Measurements from ENCODE around the gene TRPM4.
"Not testable (repeated sequence)": the region's sequence is repeated elsewhere in the genome, so short reads cannot be mapped to it uniquely, and the experiment has no call there.

Gene TRPM4

DNA sequence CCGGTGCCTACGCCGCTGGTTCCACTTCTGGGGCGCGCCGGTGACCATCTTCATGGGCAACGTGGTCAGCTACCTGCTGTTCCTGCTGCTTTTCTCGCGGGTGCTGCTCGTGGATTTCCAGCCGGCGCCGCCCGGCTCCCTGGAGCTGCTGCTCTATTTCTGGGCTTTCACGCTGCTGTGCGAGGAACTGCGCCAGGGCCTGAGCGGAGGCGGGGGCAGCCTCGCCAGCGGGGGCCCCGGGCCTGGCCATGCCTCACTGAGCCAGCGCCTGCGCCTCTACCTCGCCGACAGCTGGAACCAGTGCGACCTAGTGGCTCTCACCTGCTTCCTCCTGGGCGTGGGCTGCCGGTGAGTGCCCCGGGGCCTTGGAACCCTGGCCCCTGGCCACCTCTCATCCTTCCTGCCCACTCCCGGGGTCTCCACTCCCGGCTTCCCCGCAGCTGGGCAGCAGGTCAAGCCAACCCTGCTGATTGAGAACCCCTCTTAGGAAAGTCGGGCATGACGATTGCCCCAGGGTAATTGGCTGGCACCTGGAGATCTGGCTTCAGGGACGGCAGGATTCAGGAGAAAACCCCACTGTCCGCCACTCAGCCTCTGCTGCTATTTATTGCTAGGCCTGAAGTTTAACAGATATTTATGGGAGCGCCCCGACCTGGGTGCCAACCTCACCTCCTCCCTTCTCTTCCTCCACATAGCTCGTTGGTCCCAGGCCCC is 39.1 kb downstream of the TRPM4 start:
- no peak for DNase-seq

DNA sequence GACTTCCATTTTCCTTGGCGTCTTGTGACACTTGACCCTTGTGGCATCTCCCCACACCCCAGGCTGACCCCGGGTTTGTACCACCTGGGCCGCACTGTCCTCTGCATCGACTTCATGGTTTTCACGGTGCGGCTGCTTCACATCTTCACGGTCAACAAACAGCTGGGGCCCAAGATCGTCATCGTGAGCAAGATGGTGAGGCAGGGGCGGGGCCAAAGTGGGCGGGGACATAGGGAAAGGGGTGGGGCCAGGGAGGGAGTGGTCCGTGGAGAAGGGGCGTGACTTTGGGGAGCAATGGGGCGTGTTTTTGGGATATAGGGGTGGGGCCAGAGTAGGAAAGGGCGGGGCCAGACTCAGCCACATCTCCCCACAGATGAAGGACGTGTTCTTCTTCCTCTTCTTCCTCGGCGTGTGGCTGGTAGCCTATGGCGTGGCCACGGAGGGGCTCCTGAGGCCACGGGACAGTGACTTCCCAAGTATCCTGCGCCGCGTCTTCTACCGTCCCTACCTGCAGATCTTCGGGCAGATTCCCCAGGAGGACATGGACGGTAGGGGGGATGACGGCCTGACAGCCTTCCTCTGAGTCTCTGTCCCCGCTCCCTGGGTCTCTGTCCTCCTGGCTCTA is 42.8 kb downstream of the TRPM4 start:
- DNase-seq: peak; percentile 21

DNA sequence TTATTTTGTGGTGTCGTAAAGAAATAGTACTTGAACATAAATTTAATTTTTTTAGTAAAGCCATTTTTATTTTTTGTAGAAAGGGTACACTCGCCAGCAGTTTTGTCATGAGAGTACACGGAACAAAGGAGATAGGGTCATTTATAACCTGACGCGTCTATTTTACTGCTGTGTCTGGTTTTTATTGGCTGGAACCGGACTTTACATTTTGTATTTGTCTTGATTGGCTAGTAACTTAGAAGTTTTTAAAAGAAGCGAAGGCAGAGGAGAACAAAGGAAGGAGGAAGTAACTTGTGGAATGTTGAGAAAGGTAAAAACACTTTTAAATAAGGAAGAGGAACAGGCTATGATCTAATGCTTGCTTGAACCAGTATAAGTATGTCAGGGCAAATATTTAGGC is 43.5 kb downstream of the TRPM4 start:
- no peak for DNase-seq

DNA sequence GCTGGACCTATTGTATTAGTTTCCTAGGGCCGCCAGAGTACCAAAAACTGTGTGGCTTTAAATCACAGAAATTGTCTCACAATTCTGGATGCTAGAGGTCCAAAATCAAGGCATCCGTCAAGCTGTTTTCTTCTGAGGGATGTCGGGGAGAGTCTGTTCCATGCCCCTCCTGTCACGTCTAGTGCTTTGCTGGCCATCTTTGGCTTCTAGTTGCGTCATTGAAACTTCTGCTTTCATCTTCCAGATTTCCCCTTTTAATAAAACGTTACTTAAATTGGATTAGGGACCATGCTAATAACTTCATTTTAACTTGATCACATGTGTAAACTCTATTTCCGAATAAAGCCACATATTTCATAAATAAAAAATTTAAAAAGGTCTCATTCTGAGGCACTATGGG is 47.5 kb downstream of the TRPM4 start:
- peak; percentile 78 for DNase-seq

DNA sequence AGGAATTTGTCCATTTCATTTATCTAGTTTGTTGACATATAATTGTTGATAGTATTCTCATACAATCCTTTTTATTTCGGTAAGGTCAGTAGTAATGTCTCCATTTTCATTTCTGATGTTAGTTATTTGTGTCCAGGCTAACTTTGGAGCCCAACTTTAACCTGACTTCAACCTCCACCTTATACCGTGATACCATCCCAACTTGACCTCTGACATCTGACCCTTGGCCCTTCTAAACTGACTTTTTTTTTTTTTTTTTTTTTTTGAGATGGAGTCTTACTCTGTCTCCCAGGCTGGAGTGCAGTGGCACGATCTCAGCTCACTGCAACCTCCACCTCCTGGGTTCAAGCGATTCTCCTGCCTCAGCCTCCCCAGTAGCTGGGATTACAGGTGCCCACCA is 51.9 kb downstream of the TRPM4 start:
- not testable (repeated sequence) for DNase-seq

DNA sequence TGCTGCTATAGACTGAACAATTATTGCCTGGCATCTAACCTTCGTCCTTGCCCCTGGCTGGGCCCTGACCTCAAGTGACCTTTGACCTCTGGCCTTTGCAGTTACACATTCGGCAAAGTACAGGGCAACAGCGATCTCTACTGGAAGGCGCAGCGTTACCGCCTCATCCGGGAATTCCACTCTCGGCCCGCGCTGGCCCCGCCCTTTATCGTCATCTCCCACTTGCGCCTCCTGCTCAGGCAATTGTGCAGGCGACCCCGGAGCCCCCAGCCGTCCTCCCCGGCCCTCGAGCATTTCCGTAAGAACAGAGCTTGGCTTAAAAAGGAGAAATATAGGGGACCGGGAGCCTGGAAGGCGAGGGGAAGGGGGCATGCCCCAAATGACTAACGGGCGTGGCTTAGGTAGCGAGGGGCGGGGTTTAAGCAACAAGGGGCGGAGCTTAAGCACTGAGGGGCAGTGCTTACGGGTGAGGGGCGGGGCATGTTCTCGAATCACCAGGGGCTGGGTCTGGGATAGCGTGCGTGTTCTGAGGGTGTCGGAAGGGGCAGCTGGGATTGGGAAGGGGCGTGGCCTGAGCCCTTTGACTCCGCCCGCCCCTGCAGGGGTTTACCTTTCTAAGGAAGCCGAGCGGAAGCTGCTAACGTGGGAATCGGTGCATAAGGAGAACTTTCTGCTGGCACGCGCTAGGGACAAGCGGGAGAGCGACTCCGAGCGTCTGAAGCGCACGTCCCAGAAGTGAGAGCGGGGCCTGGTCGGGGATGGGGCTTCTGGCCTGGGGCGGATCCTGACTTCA is 52.7 kb downstream of the TRPM4 start:
- DNase-seq: peak; percentile 64

DNA sequence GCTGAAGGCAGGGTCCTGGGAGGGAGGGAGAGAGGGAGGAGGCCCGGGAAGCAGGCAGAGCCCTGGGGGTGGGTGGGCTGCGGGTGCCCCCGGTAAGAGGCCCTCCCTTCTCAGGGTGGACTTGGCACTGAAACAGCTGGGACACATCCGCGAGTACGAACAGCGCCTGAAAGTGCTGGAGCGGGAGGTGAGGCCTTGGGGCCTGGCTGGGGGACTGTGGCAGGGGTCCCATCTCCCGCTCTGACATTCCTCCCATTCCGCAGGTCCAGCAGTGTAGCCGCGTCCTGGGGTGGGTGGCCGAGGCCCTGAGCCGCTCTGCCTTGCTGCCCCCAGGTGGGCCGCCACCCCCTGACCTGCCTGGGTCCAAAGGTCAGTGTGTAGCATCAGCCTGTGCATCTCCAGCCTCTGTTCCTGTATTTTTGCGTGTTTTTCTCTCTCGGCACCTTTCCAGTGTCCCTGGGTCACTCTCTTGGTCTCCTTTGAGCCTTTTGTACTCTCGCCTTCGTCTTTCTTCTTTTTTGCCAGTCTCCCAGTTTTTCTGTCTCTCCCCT is 53.4 kb downstream of the TRPM4 start:
- no peak for DNase-seq

DNA sequence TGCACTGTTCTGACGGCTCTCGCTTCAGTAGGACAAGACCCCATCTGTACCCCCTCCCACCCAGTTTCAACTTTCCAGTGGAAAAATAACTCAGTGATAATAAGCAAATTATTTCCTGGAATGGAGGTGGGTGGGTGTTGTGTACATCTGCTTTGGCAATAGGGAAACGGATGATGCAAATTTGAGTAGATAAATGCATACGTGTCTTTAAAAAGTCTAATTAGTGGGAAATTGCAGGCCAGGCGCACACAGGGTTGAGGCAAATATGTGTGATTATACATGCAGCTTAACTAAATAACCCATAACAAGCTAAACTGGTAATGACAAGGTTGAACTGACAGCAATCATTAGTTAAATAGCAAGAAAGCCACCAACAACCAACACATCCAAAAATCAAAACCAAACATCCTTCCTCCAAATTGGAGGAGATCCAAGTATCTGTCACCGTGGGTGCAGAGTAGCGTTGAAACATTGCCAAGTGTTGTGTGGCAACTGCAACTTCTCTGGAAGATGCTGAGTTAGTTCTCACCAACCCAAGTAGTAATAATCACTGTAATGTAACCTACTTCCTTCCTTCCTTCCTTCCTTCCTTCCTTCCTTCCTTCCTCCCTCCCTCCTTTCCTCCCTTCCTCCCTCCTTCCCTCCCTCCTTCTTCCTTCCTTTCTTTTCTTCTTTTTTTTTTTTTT is 54.6 kb downstream of the TRPM4 start:
- peak; percentile 54 for DNase-seq

DNA sequence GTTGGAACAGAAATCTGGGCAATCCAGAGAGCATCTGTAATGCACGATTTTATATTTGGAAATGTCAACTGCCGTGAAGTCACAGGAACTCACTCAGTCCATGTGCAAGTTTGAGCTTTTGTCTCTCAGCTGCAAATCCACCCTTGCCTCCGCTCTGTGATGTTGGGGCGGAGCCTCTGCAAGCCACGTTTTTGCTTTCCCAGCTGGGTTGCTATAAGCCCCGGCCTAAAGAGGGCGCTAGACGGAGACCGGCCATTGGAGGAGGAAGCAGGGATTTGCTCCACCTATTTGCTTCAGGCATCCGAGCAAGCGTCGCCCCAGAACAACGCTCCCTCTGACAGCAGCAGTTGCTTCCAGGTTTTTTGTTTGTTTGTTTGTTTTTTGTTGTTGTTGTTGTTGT is 56.2 kb downstream of the TRPM4 start:
- no peak for DNase-seq

DNA sequence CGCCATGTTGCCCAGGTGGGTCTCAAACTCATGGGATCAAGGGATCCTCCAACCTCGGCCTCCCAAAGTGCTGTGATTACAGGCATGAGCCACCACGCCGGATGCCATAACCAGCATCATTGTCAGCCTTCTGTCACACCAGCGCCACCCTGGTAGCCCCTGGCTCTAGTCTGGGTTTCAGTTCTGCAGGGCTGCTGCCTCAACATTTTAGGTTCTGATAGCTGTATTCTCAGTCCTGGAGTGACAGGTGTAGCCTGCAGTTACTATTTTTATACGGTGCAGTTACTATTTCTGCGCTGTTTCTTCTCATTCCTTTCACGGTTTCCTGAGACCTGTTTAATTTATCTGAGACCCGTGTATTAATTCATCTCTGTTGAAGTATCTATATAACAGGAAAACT is 57.1 kb downstream of the TRPM4 start:
- no peak for DNase-seq

DNA sequence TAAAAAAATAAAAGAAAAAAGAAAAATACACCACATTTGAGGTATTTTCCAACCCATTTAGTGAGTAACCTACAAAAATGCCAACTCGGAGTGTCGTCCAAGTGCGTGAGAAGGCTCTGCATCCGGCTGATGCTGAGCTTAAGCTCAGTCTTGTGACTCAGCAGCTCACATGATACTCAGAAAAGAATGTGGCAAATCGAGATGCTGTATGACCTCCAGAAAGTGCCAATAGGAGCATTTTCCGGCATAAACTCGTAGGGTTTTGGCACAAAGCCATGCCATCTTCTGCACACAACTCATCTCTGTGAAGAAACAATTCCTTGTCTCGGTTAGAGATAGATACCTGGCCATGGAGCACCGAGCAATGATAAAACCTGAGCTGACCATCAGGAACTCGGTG is 58.5 kb downstream of the TRPM4 start:
- no peak for DNase-seq

DNA sequence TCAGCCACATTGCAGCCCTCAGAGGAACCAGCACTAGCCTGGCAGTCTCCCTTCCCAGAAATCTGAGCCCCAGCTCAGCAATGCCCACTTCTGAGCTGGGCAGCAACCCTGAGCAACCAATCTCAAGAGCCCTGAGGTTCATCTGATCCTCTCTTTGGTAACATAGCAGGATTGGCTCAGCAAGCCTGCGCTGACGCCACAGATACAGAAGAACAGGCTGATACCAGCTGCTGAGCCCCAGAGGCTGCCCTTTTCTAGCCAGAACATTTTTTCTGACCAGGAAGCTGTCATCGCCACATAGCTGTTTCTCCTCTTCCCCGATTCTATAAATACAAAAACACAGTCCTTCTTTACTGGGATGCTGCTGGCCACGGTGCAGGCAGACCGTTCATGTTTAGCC is 59.8 kb downstream of the TRPM4 start:
- no peak for DNase-seq

DNA sequence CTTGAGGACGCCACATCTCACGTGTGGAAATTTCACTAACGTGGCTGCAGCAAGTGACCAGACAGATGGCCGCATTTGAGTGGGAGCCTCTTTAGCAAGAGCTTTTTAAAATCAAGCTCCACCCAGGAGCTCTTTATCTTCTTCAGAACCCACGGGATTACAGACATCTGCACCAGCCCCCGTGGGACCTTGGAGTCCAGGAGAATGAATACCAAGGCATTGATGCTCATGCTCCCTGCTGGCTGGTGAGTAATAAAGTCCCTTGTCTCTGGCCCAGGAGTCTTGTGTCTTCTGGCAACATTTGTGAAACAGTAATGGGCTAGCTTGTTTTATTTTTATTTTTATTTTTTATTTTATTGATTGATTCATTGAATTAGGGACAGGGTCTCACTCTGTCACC is 64.4 kb downstream of the TRPM4 start:
- no peak for DNase-seq

DNA sequence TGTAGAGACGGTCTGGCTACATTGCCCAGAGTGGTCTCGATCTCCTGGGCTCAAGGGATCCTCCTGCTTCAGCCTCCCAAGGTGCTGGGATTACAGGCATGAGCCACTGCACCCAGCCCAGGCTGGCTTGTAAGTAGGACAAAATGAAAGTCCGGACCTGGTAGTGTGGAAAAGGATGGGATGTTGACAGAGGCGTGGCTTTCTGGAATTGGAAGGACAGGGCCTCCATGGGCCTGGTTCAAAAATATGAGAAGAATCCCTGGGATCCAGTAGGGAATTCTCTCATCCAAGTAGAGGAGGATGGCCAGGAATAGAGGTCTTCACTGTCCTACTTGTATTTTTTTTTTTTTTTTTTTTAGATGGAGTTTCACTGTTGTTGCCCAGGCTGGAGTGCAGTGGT is 64.9 kb downstream of the TRPM4 start:
- DNase-seq: no peak

DNA sequence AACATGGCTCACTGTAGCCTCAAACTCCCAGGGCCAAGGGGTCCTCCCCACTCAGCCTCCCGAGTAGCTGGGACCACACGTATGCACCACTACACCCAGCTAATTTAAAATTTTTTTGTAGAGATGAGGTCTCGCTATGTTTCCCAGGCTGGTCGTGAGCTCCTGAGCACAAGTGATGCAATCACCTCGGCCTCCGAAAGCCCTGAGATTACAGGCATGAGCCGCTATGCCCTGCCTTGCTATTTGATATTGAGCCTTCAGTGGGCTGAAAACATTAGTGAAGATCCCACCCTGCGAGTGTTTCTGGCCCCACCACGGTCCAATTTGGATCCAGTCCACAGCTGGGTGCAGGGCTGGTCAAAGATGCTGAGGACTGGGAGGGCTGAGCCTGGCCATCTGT is 65.9 kb downstream of the TRPM4 start:
- no peak for DNase-seq

DNA sequence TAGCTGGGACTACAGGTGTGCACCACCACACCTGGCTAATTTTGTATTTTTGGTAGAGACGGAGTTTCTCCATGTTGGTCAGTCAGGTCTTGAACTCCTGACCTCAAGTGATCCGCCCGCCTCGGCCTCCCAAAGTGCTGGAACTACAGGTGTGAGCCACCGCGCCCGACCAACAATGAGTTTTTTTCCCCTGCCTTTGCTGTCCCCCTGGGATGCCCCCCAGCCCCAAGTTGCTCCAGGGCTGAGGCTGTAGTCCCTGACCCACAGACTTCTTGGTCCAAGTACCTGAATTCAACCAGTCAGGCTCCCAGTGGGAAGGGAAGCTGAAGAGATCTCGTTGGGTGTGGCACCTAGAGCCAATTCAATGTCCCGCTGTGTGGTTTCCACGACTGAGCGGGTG is 66.8 kb downstream of the TRPM4 start:
- DNase-seq: not testable (repeated sequence)

DNA sequence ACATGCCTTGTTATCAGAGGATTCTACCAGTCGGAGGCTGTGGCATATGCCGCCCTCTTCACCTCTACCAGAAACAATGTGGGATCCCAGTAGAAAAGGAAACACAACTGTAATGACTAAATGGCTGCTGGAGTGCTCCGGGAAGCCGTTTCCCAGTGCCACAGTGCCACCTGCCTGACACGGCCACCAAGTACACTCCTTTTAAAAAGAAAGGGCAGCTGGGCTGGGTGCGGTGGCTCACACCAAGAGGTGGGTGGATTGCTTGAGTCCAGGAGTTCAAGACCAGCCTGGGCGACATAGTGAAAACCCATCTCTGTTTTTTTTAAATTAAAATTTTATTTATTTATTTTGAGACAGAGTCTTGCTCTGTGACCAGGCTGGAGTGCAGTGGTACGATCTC is 67.3 kb downstream of the TRPM4 start:
- DNase-seq: peak; percentile 72

DNA sequence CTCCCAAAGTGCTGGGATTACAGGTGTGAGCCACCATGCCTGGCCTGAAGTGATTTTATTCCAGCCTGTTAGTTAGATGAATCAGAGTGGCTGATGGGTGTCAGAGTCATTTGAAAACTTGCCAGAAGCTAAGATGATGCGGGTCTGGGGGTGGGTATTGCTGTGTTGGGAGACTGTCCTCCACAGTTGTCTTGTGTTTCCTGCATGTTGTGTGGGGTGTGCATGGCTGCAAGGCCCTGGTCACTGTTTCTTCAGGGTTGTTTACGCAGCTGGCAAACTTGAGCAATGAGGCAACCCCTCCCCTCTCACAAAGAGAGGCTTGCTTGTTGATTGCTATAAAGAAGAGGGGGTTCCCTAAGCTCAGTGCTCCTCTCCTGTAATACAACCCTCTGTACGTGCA is 71.8 kb downstream of the TRPM4 start:
- DNase-seq: no peak

DNA sequence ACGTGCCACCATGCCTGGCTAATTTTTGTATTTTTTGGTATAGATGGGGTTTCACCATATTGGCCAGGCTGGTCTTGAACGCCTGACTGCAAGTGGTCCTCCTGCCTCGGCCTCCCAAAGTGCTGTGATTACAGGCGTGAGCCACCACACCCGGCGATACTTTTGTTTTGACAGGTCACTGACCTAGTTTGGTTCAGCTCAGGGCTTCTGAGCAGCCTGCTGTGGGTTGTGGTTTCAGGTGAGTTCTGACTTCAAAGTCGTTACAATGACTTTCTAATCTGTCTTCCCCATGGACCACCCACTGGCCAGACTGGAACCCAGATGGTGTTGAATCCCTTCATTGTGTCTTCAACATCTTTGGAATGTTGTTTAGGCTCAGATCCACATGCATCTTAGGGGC is 73.8 kb downstream of the TRPM4 start:
- DNase-seq: no peak

DNA sequence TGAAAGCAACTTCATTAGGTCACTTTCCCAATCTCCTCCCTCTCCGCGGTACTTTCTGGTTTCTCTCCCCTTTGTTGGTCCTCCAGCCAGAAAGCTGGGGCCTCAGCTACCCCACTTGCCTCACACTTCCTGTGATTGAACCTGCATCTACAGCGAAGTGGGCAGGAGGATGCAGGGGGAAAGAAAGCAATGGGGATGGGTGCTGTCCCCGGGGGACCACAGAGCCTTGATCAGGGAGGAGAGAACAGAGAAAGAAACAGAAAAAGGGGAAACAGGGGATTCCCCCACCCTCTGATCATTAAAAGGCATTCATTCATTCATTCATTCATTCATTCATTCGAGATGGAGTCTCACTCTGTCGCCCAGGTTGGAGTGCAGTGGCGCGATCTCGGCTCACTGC is 74.2 kb downstream of the TRPM4 start:
- peak; percentile 5 for DNase-seq

DNA sequence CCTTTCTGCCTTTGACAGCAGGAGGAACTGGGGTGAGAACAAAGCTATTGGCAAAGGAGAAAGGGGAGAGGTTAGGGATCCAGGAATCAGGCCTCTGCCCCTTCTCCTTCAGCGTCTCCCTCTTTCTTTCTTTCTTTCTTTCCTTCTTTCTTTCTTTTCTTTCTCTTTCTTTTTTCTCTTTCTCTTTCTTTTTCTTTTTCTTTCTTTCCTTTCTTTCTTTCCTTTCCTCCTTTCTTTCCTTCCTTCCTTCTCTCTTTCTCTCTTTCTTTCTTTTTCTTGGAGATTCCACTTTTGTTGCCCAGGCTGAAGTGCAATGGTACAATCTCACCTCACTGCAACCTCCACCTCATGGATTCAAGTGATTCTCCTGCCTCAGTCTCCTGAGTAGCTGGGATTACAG is 75.6 kb downstream of the TRPM4 start:
- no peak for DNase-seq

DNA sequence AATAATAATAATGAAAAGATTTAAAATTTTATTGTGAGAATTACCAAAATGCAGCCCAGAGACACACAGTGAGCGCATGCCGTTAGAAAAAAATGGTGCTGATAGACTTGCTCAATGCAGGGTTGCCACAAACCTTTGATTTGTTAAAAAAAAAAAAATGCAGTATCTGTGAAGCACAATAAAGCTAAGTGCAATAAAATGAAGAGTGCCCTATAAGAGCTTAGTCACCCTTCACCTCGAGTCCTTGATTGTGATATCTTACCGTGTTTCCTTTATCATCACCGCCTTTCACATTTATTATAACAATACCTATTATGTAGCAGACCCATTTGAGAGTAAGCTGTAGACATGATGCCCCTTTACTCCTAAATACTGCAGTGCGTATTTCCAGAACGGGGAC is 84.2 kb downstream of the TRPM4 start:
- DNase-seq: no peak

DNA sequence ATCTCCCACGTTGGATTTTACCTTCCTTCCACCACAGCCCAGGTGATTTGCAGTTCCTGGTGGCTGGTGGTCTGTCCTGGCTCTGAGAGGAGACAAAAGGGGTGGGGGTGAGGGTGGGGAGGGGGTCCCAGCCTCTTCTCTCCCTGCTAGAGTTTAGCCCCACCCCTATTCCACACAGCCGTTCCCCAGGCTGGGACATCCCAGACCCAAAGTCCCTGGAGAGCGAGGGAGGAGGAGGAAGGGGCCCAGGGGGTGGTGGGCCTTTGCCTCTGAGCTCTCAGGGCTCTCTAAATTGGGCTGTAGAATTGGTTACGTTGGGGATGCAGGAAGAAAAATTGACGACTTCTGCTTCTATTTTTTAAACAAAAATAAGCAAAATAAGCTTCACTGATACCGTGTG is 85.5 kb downstream of the TRPM4 start:
- no peak for DNase-seq
